Activated T-cell treated with anti-CD3 and anti-CD28 coated beads, Interleukin-2, amount 50 U/mL, for 24 hours (primary cell): ENCODE measurements around the gene CBLIF.
"Not testable (repeated sequence)": the region's sequence is repeated elsewhere in the genome, so short reads cannot be mapped to it uniquely, and the experiment has no call there.

Experiments
- DNase-seq: peaks from one replicate; pipeline ENCODE4 v3.0.0-alpha.2; 2020
- H3K27ac Mint-ChIP-seq: 2 replicates; pipeline ENCODE4 v1.8.0; 2020; ENCODE audit warnings: mild to moderate bottlenecking, mixed read lengths
- H3K27me3 Mint-ChIP-seq: 2 replicates; pipeline ENCODE4 v1.8.0; 2020; ENCODE audit warnings: mixed read lengths
- H3K36me3 Mint-ChIP-seq: 2 replicates; pipeline ENCODE4 v1.8.0; 2020; ENCODE audit warnings: low read depth, mixed read lengths
- H3K4me1 Mint-ChIP-seq: 2 replicates; pipeline ENCODE4 v1.8.0; 2020; ENCODE audit warnings: low read depth, mixed read lengths
- H3K4me3 Mint-ChIP-seq: 2 replicates; pipeline ENCODE4 v1.8.0; 2020; ENCODE audit warnings: mild to moderate bottlenecking, moderate library complexity, mixed read lengths
- H3K9me3 Mint-ChIP-seq: 2 replicates; pipeline ENCODE4 v1.8.0; 2020; ENCODE audit warnings: mixed read lengths

CBLIF gene

DNA sequence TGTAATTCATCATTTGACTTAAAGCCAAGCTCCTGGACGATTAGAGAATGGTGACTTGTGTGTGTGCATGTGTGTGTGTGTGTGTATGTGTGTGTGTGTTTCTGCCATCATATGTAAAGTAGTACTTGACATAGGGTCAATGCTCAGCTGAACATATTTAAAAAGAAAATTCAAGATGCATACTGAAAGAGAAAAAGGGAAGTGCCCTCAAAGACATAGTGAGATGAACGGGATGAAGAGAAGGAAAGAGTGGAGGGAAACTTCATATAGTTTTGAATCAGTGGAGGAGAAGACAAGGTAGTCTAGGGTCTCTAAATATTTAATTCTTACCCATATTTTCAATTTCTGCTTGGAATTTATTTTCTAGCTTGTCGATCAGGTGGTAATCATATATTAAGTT lies 17.0 kb upstream of the CBLIF start:
- Mint-ChIP-seq H3K27ac (no peak overlapping the region), H3K4me1 (peaks cover 34% of the 10 kb centered on the region), H3K4me3 (no peak overlapping the region), H3K27me3 (peaks cover 28% of the 10 kb centered on the region), H3K9me3 (no peaks in the 10 kb centered on the region), H3K36me3 (no peaks in the 10 kb centered on the region)
- DNase-seq, result no peak

GRCh38 chr11:59859673-59860072 lies 14.4 kb upstream of the CBLIF start:
- Mint-ChIP-seq H3K36me3 (no peaks in the 10 kb centered on the region), H3K27me3 (peaks cover 13% of the 10 kb centered on the region), H3K4me3 (no peak overlapping the region), H3K9me3 (no peaks in the 10 kb centered on the region), H3K27ac (no peak overlapping the region), H3K4me1 (peaks cover 29% of the 10 kb centered on the region)
- no peak for DNase-seq

- Mint-ChIP-seq H3K4me1 (peaks cover 26% of the 10 kb centered on the region), H3K9me3 (no peaks in the 10 kb centered on the region), H3K27ac (peak overlapping the region; percentile 82), H3K27me3 (peaks cover 10% of the 10 kb centered on the region), H3K4me3 (peak overlapping the region; percentile 1), H3K36me3 (no peaks in the 10 kb centered on the region)
- DNase-seq, result no peak
Observed at GRCh38 chr11:59857439-59858434, 12.4 kb upstream of the CBLIF start.

DNA sequence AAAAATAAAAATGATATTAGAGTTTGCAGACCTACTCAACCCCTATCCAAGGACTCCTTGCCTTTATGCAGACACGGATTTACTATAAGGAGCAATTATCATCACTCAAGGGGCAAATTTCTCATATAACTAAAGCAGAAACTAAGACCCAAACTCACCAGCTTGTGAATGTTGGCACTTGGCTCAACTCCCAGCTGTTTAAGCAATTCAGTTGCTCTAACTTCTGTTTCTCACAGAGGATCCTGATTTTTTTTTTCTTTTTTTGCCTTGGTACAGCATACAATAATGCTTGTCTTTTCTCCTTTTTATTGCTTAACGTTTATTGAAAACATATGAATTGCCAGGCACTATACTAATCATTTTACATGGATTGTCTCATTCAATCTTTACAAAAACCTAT lies 9.6 kb upstream of the CBLIF start:
- H3K27ac Mint-ChIP-seq, result no peak overlapping the region
- no peak for DNase-seq
- peaks cover 9% of the 10 kb centered on the region for H3K27me3 Mint-ChIP-seq
- H3K9me3 Mint-ChIP-seq, result no peaks in the 10 kb centered on the region
- no peak overlapping the region for H3K4me3 Mint-ChIP-seq
- peaks cover 26% of the 10 kb centered on the region for H3K4me1 Mint-ChIP-seq
- no peaks in the 10 kb centered on the region for H3K36me3 Mint-ChIP-seq

DNA sequence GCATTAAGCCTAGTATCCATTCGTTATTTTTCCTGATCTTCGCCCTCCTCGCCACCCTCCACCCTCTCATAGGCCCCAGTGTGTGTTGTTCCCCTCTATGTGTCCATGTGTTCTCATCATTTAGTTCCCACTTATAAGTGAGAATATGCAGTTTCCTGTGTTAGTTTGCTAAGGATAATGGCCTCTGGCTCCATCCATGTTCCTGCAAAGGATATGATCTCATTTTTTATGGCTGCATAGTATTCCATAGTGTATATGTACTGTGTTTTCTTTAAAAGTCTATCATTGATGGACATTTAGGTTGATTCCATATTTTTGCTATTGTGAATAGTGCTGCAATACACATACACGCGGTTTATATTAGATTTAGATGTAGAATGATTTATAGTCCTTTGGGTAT lies 6.1 kb upstream of the CBLIF start:
- not testable (repeated sequence) for H3K4me1 Mint-ChIP-seq, H3K36me3 Mint-ChIP-seq, H3K9me3 Mint-ChIP-seq, H3K4me3 Mint-ChIP-seq, H3K27me3 Mint-ChIP-seq, DNase-seq, H3K27ac Mint-ChIP-seq

- not testable (repeated sequence) for H3K27ac Mint-ChIP-seq, H3K27me3 Mint-ChIP-seq, H3K4me1 Mint-ChIP-seq, H3K9me3 Mint-ChIP-seq, DNase-seq, H3K36me3 Mint-ChIP-seq, H3K4me3 Mint-ChIP-seq
Observed at GRCh38 chr11:59849551-59849950, 4.3 kb upstream of the CBLIF start.

DNA sequence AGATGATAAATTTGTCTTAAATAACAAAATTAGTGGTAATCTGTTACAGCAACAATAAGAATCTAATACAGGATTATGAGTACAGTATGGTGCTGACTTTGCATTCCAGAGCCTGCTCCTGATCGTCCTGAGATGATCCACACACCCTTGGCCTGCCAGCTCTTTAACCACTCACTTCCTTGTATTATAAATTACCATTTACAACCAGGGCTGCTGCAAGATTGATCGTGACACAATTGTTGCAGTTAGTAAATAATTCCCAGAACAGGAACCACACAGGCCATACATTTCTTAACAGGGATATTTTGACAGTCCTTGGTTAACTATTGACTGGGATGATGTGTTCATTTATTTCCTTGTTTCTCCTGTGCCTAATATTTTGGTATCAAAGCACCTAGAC lies 3.8 kb upstream of the CBLIF start:
- no peaks in the 10 kb centered on the region for H3K9me3 Mint-ChIP-seq
- H3K27me3 Mint-ChIP-seq, result no peaks in the 10 kb centered on the region

DNA sequence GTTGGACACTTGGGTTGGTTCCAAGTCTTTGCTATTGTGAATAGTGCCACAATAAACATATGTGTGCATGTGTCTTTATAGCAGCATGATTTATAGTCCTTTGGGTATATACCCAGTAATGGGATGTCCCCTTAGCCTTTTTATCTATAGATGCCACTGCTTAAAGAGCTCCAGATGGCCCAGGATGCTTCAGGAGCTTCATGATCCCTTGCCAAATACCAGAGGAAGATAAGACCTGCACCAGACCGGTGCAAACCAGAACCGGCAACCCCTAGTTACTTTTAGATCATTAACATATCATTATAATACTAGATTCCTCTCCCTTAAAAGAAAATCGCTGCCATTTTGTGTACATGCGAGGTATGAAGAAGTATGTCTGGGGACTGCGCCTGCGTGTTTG lies 3.1 kb upstream of the CBLIF start:
- H3K27me3 Mint-ChIP-seq, H3K36me3 Mint-ChIP-seq, DNase-seq, H3K9me3 Mint-ChIP-seq, H3K4me1 Mint-ChIP-seq, H3K27ac Mint-ChIP-seq, H3K4me3 Mint-ChIP-seq: not testable (repeated sequence)

More for the DNA sequence above, 3.8 kb upstream of the CBLIF start:
- no peak overlapping the region for H3K27ac Mint-ChIP-seq
- no peak overlapping the region for H3K4me3 Mint-ChIP-seq
- H3K4me1 Mint-ChIP-seq, result no peaks in the 10 kb centered on the region
- no peaks in the 10 kb centered on the region for H3K36me3 Mint-ChIP-seq
- no peak for DNase-seq

GRCh38 chr11:59847626-59848025 lies 2.3 kb upstream of the CBLIF start:
- Mint-ChIP-seq H3K27ac (no peak overlapping the region), H3K27me3 (peaks cover 4% of the 10 kb centered on the region), H3K4me1 (no peaks in the 10 kb centered on the region), H3K4me3 (no peak overlapping the region), H3K36me3 (no peaks in the 10 kb centered on the region), H3K9me3 (no peaks in the 10 kb centered on the region)
- no peak for DNase-seq

DNA sequence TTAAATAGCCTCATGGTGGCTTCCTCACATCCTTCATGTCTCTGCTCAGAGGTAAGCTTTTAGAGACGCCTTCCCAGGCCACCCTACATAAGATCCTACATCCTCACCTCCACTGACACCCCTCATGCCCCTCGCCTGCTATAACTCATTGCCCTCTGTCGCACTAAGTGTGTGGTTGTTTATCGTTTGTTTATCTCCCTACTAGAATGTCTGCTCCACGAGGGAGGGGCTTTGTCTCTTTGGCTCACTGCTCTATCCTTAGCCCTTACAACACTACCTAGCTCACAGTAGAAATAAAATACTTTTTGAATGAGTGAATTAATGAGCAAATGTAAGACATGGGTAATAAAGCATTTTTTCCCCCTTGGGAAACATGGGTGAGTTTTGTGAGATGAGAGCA lies 1.3 kb upstream of the CBLIF start:
- Mint-ChIP-seq H3K9me3 (no peaks in the 10 kb centered on the region), H3K4me3 (no peak overlapping the region), H3K27me3 (peaks cover 4% of the 10 kb centered on the region), H3K27ac (no peak overlapping the region), H3K4me1 (no peaks in the 10 kb centered on the region), H3K36me3 (no peaks in the 10 kb centered on the region)
- DNase-seq, result no peak

GRCh38 chr11:59842316-59842715 lies 3.0 kb downstream of the CBLIF start:
- Mint-ChIP-seq H3K4me3 (no peak overlapping the region), H3K4me1 (no peaks in the 10 kb centered on the region), H3K27me3 (peaks cover 7% of the 10 kb centered on the region), H3K36me3 (no peaks in the 10 kb centered on the region), H3K9me3 (no peaks in the 10 kb centered on the region), H3K27ac (no peak overlapping the region)
- no peak for DNase-seq

- Mint-ChIP-seq H3K4me3 (no peak overlapping the region), H3K27ac (no peak overlapping the region), H3K36me3 (no peaks in the 10 kb centered on the region)
Observed at GRCh38 chr11:59841514-59841913, 3.8 kb downstream of the CBLIF start.

GRCh38 chr11:59839615-59840014 lies 5.7 kb downstream of the CBLIF start:
- H3K9me3 Mint-ChIP-seq, result no peaks in the 10 kb centered on the region
- no peak overlapping the region for H3K4me3 Mint-ChIP-seq
- H3K27ac Mint-ChIP-seq, result no peak overlapping the region
- no peak for DNase-seq
- H3K4me1 Mint-ChIP-seq, result no peaks in the 10 kb centered on the region
- peaks cover 7% of the 10 kb centered on the region for H3K27me3 Mint-ChIP-seq
- no peaks in the 10 kb centered on the region for H3K36me3 Mint-ChIP-seq

More at GRCh38 chr11:59841514-59841913, 3.8 kb downstream of the CBLIF start:
- no peaks in the 10 kb centered on the region for H3K4me1 Mint-ChIP-seq
- H3K27me3 Mint-ChIP-seq, result peaks cover 7% of the 10 kb centered on the region
- no peak for DNase-seq
- H3K9me3 Mint-ChIP-seq, result no peaks in the 10 kb centered on the region

- Mint-ChIP-seq H3K4me3 (no peak overlapping the region), H3K27ac (no peak overlapping the region), H3K36me3 (no peaks in the 10 kb centered on the region), H3K4me1 (peaks cover 2% of the 10 kb centered on the region), H3K9me3 (no peaks in the 10 kb centered on the region), H3K27me3 (peaks cover 3% of the 10 kb centered on the region)
- no peak for DNase-seq
Observed at GRCh38 chr11:59833602-59834001, 11.7 kb downstream of the CBLIF start.

- H3K9me3 Mint-ChIP-seq, result no peaks in the 10 kb centered on the region
- no peaks in the 10 kb centered on the region for H3K36me3 Mint-ChIP-seq
- DNase-seq, result no peak
- H3K4me1 Mint-ChIP-seq, result peaks cover 2% of the 10 kb centered on the region
- no peaks in the 10 kb centered on the region for H3K27me3 Mint-ChIP-seq
- no peak overlapping the region for H3K4me3 Mint-ChIP-seq
- H3K27ac Mint-ChIP-seq, result no peak overlapping the region
Observed at GRCh38 chr11:59829358-59829757, 15.9 kb downstream of the CBLIF start.
